Measurements from ENCODE around the gene PRR19. TPM values are rescaled to one million over a fixed set of nuclear protein-coding genes. Genes with fewer than 3 reads are reported as not detected.

The PRR19 gene
- total RNA-seq, 1 donor: 0.86 TPM

DNA sequence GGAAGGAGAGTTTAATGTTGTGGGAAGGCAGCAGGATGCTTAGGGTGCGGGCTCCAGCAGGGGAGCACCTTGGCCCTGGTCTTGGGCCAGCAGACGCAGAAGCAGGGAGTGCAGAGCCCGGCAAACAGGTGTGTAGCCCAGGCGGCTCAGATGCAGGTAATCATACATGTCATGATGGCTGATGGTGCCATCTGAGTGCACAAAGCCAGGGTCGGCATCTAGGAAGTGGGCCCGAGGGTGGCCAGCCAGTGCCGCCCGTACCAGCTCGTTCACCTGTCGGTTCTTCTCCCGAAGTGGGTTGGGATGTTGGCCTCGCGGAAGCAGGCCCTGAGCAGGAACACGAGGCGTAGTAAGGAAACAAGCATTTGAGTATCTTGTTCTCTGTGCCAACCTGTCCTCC lies 4.9 kb upstream of the PRR19 start:
- no peak for TF ChIP-seq CTCF (IDR thresholded peaks at IDR 0.05; ENCODE audit: insufficient read depth, low read depth, low read length)
- no peak for DNase-seq (ENCODE audit: low read depth)
- no peak overlapping the region for H3K4me3 ChIP-seq (ENCODE audit: low read depth, low read length)

GRCh38 chr19:42303101-42303464 lies 1.2 kb downstream of the PRR19 start:
- peak overlapping the region; percentile 76 for H3K4me3 ChIP-seq (ENCODE audit: low read depth, low read length)
- no peak for TF ChIP-seq CTCF (IDR thresholded peaks at IDR 0.05; ENCODE audit: insufficient read depth, low read depth, low read length)
- no peak for DNase-seq (ENCODE audit: low read depth)

- no peak overlapping the region for H3K4me3 ChIP-seq (ENCODE audit: low read depth, low read length)
- DNase-seq (ENCODE audit: low read depth): no peak
- TF ChIP-seq CTCF (IDR thresholded peaks at IDR 0.05; ENCODE audit: insufficient read depth, low read depth, low read length): no peak
These were observed 1.9 kb downstream of the PRR19 start for GRCh38 chr19:42303876-42304275.

- DNase-seq (ENCODE audit: low read depth): no peak
- TF ChIP-seq CTCF (IDR thresholded peaks at IDR 0.05; ENCODE audit: insufficient read depth, low read depth, low read length): no peak
- no peak overlapping the region for H3K4me3 ChIP-seq (ENCODE audit: low read depth, low read length)
These were observed 4.7 kb downstream of the PRR19 start for GRCh38 chr19:42306646-42307045.

GRCh38 chr19:42309686-42310085 lies 7.8 kb downstream of the PRR19 start:
- no peak for TF ChIP-seq CTCF (IDR thresholded peaks at IDR 0.05; ENCODE audit: insufficient read depth, low read depth, low read length)
- no peak overlapping the region for H3K4me3 ChIP-seq (ENCODE audit: low read depth, low read length)
- no peak for DNase-seq (ENCODE audit: low read depth)

- no peak for DNase-seq (ENCODE audit: low read depth)
- TF ChIP-seq CTCF (IDR thresholded peaks at IDR 0.05; ENCODE audit: insufficient read depth, low read depth, low read length): peak; percentile 9
- H3K4me3 ChIP-seq (ENCODE audit: low read depth, low read length): no peak overlapping the region
These were observed 9.7 kb downstream of the PRR19 start for GRCh38 chr19:42311657-42312056.

GRCh38 chr19:42312370-42312769 lies 10.4 kb downstream of the PRR19 start:
- DNase-seq (ENCODE audit: low read depth): no peak
- no peak for TF ChIP-seq CTCF (IDR thresholded peaks at IDR 0.05; ENCODE audit: insufficient read depth, low read depth, low read length)
- H3K4me3 ChIP-seq (ENCODE audit: low read depth, low read length): no peak overlapping the region
